Activated T-cell treated with anti-CD3 and anti-CD28 coated beads for 4 hours (primary cell): ENCODE results near the gene TAF4.
A peak's percentile ranks its signal among the peaks of the same experiment; 100 is the strongest.

Experiments
- DNase-seq: peaks from one replicate; pipeline ENCODE4 v3.0.0-alpha.2; 2020

TAF4 gene

DNA sequence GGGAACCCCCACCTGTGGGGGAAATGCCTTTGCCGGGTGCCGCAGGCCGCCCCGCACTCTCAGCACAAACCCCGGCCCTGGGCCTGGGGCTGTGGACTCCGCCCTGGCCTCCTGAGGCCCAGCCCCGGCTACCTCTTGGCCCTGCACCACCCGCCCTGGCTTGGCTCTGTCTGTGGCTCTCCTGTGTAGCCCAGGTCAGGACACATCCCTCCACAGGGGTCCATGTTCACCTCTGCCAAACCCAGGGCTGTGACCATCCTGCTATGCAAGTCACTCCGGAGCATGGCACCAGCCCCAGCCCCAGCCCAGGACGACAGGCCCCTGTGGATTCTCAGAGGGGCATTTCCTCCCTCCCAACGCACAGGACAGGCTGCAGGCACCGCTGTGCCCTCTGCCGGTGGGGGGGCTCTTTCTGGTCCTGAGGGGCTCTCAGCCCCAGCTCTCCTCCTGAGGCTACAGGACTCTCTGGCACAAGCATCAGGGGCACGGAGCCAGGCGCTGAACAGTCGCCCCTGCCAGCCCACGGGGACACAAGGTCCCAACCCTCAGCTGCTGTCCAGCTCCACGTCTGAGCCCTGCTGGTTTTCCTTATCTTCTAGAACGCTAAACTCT is 45.7 kb downstream of the TAF4 start:
- no peak for DNase-seq

GRCh38 chr20:62019144-62019805 is 46.4 kb downstream of the TAF4 start:
- DNase-seq, result no peak

GRCh38 chr20:62018437-62019143 is 47.1 kb downstream of the TAF4 start:
- DNase-seq, result no peak

GRCh38 chr20:62015540-62016288 is 50.0 kb downstream of the TAF4 start:
- DNase-seq, result no peak

DNA sequence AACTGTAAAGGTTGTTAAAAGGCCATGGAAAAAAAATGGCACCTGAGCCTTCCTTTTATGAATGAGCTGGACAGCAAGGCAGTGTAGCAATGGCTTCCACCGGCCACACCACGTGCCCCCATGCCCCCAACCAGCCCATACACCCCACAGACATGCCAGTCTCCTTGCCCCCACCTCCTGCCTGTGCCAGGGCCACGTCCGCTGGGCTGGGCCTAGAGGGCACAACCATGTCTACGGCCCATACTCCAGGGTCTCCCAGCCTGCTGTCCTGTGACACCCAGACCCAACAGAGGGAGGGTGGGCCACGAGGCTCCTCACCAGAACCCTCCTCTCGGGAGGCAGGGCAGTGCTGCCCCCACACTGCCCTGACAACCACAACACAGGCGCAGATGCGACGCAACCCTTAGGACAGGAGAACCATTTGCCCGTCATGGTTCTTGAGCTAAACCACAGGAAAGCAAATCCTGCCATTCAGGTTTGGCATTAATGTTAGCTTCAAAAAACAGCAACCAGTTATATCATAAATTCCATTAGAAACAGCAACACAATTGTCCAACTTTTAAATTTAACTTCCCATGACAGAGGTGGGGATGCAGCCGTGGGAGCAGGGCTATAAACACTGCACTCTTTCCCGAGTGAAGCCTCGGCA is 50.7 kb downstream of the TAF4 start:
- no peak for DNase-seq

DNA sequence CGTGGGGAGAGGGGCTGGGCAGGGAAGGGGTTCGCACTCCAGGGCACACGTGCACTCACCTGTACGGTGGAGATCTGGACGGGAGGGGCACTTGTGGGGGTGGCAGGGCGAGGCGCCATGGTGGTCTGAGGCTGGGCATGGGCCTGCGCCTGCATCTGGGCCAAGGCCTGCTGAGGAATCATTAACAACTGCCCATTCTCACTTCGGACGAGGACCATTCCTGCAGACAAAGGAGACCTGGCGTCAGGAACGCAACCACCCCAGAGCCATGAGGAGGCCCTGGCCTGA is 51.2 kb downstream of the TAF4 start:
- DNase-seq, result no peak

DNA sequence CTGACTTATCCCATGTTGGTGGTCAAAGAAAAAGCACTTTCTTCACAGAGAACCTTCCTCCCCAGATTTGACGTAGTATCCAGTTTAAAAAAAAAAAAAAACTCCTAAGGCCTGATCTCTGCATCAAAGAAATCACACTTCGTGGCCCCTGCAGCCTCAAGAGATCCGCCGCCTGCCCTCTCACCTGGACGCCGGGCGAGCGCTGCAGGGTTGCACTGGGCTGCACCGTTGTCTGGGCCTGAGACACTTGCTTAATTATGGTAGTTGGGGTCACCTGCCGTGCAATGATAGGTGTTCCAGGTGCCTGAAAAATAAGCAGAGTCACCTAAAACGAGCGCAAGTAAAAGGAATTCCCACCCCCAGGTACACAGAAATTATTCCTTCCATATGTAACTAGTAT is 53.0 kb downstream of the TAF4 start:
- DNase-seq, result no peak

GRCh38 chr20:62011938-62012534 is 53.6 kb downstream of the TAF4 start:
- DNase-seq, result no peak

DNA sequence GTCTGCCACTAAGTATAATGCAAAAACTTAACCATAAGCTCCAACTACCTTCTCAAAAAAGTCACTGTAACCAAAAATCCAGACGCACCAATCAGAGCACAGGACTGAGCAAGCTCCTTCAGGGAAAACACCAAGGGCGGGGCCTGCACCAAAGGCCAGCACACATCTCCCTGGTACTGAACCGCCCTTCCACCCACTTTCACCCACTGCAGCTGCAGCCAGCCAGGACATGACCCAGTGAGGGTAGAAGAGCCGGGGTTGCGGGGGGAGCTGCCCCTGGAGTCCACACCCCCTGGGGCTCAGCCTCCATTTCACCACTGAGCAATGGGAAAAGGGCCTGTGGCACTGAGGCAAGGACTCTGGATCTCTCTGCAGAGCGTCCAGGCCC is 54.3 kb downstream of the TAF4 start:
- DNase-seq, result no peak

GRCh38 chr20:62010551-62011402 is 54.9 kb downstream of the TAF4 start:
- DNase-seq, result peak; percentile 49

- DNase-seq, result no peak
These were observed 55.7 kb downstream of the TAF4 start for GRCh38 chr20:62009869-62010445.

DNA sequence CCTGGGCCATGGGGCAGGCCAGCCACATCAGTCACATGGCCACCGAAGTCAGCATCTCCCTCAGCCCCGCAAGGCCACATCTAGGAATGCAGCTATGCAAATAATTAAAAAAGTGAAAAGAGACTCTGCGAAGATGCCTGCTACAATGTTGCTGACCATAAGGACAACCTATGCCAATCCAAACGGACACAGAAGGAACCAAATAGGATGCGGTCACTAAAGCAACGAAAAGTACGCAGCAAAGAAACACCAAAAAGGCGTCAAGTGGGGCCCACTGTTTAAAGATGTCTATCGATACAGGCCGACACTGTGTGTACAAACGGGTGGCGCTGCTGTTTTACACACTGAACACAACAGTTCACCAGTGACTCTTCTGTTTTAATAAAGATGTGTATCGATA is 56.4 kb downstream of the TAF4 start:
- DNase-seq, result no peak

GRCh38 chr20:62008643-62009183 is 57.0 kb downstream of the TAF4 start:
- no peak for DNase-seq

- DNase-seq, result no peak
These were observed 58.5 kb downstream of the TAF4 start for GRCh38 chr20:62007127-62007647.

DNA sequence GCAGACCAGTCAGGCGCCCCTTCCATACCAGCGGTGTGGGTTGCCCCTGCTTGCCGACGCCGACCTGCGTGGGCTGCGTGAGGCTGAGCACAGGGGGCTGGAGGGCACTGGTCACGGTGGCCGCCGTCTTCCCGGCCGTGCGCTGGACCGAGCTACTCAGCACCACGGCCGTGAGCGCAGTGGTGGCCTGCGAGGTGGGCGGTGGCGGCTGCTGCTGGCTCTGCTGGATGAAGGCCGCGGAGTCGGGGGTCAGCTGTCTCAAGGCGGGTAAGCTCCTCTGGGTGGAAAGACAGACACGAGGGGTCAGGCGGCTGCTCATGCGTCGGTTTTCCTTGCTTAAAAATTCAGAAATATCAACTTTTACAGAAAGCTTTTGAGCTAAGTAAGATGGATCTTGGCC is 59.2 kb downstream of the TAF4 start:
- no peak for DNase-seq

- DNase-seq, result no peak
These were observed 61.1 kb downstream of the TAF4 start for GRCh38 chr20:62004614-62005013.

- DNase-seq, result no peak
These were observed 61.9 kb downstream of the TAF4 start for GRCh38 chr20:62003567-62004405.

GRCh38 chr20:62002882-62003480 is 62.7 kb downstream of the TAF4 start:
- DNase-seq, result no peak

GRCh38 chr20:62001178-62001715 is 64.4 kb downstream of the TAF4 start:
- no peak for DNase-seq
